ENCODE measurements around the gene CDH8.

- no peak for TF ChIP-seq CTCF (conservative IDR thresholded peaks at IDR 0.05; ENCODE audit: low read length)
- TF ChIP-seq EZH2phosphoT487 (IDR thresholded peaks at IDR 0.05; ENCODE audit: borderline replicate concordance, low read depth, low read length): no peak
These were observed 359.5 kb downstream of the CDH8 start for GRCh38 chr16:61676740-61677139.
